K562 (cell line): Measurements from ENCODE around the gene ANKZF1. TPM values are rescaled to one million over a fixed set of nuclear protein-coding genes. Genes with fewer than 3 reads are reported as not detected.

Source experiments
- CREBBP ChIP-seq: IDR thresholded peaks from one replicate; pipeline ENCODE4 v1.6.1; 2012; ENCODE audit warnings: low read depth, mild to moderate bottlenecking, control low read depth, inconsistent platforms, low read length
- ELK3 ChIP-seq: fragments of 450-650 bp; formaldehyde crosslinking; IDR thresholded peaks from 2 replicates; pipeline ENCODE4 v1.4.0; 2020; ENCODE audit warnings: mild to moderate bottlenecking
- HBP1 ChIP-seq: fragments of 450-650 bp; formaldehyde crosslinking; IDR thresholded peaks from 2 replicates; pipeline ENCODE4 v1.4.0; 2022; ENCODE audit warnings: missing genetic modification characterization
- MXI1 ChIP-seq: IDR thresholded peaks from 2 replicates; pipeline ENCODE4 v1.6.1; 2011; ENCODE audit warnings: low read depth, mild to moderate bottlenecking, improper control_type of control experiment, low read length
- NRF1 ChIP-seq, 2 experiments: fragments of 450-650 bp; IDR thresholded peaks in 1 of 2; conservative IDR thresholded peaks in 1 of 2; 2 replicates each; pipeline ENCODE4 v1.6.1; 2014; ENCODE audit warnings: mild to moderate bottlenecking in 2 of 2
- PCBP1 ChIP-seq: fragments of 200-400 bp; formaldehyde crosslinking; IDR thresholded peaks from 2 replicates; pipeline ENCODE4 v1.6.1; 2018; ENCODE audit warnings: mild to moderate bottlenecking, low read depth, low read length; ENCODE audit not compliant: poor library complexity, severe bottlenecking
- PHF8 ChIP-seq: fragments of 200-600 bp; sonication (generic); IDR thresholded peaks from 2 replicates; pipeline ENCODE4 v1.6.1; 2012; ENCODE audit warnings: mixed run types, mild to moderate bottlenecking, inconsistent platforms, low read length, moderate library complexity, borderline replicate concordance
- PHTF2 ChIP-seq: fragments of 250-450 bp; sonication (Bioruptor Pico); IDR thresholded peaks from 2 replicates; pipeline ENCODE4 v1.5.0; 2021; ENCODE audit warnings: mild to moderate bottlenecking
- RBM14 ChIP-seq: fragments of 200-400 bp; formaldehyde crosslinking; IDR thresholded peaks from 2 replicates; pipeline ENCODE4 v1.6.1; 2018; ENCODE audit warnings: low read depth, mild to moderate bottlenecking, low read length, moderate library complexity, borderline replicate concordance; ENCODE audit not compliant: insufficient read depth
- RFX7 ChIP-seq: fragments of 250-450 bp; sonication (Bioruptor Pico); IDR thresholded peaks from 2 replicates; pipeline ENCODE4 v1.5.1; 2021; ENCODE audit warnings: mild to moderate bottlenecking
- SRSF3 ChIP-seq: fragments of 200-400 bp; formaldehyde crosslinking; IDR thresholded peaks from 2 replicates; pipeline ENCODE4 v1.6.1; 2016; ENCODE audit warnings: mild to moderate bottlenecking, low read length, moderate library complexity; ENCODE audit not compliant: insufficient read depth
- U2AF2 ChIP-seq: fragments of 200-400 bp; formaldehyde crosslinking; optimal IDR thresholded peaks from 2 replicates; pipeline ENCODE3; 2017; ENCODE audit warnings: low read depth, mild to moderate bottlenecking, low read length
- USF2 ChIP-seq: sonication (generic); formaldehyde crosslinking; IDR thresholded peaks from 2 replicates; pipeline ENCODE4 v1.5.0; 2020; ENCODE audit warnings: missing genetic modification reagents
- ZBTB49 ChIP-seq: sonication (generic); formaldehyde crosslinking; IDR thresholded peaks from 2 replicates; pipeline ENCODE4 v1.8.0; 2022; ENCODE audit warnings: missing genetic modification reagents, mild to moderate bottlenecking, borderline replicate concordance
- ZHX1 ChIP-seq: fragments of 150-350 bp; conservative IDR thresholded peaks from 2 replicates; pipeline ENCODE4 v1.6.1; 2014; ENCODE audit warnings: low read length
- ZNF280B ChIP-seq: fragments of 250-450 bp; sonication (Bioruptor Pico); IDR thresholded peaks from 2 replicates; pipeline ENCODE4 v1.5.1; 2021; ENCODE audit warnings: mild to moderate bottlenecking
- polyA plus RNA-seq, 8 experiments: library from polyadenylated mRNA; depleted of rRNA in 4 of 8; stranded (reverse) in 5 of 8; unstranded in 3 of 8; fragments of >200 nt; fragmentation: Nextera tagmentation in 2 of 8; fragmentation: Illumina TruSeq in 1 of 8; extraction: Ambion mirVana in 2 of 8; extraction: Trizol in 1 of 8; gene quantifications; 2 replicates each; pipeline versions ENCODE4 v1.2.1 to v1.2.3, GENCODE V29; 2011 to 2014; ENCODE audit warnings: inconsistent platforms in 1 of 8, missing spikeins in 1 of 8
- total RNA-seq, 7 experiments: library from RNA; depleted of rRNA in 6 of 7; stranded (reverse); fragments of >200 nt in 6 of 7; fragmentation: Illumina TruSeq in 2 of 7; extraction: Trizol in 2 of 7; gene quantifications; 2 replicates each; pipeline versions ENCODE4 v1.2.1 to v1.2.3, GENCODE V29; 2011 to 2021; ENCODE audit warnings: low replicate concordance in 1 of 7

ANKZF1 gene
- total and polyA plus RNA-seq, 9 of the 15 experiments (the other 6 are each of a cell fraction or from before 2014, with no cell fraction given) = 3.1 to 60.6 (median 31.0) TPM

GRCh38 chr2:219229305-219230058 is at the start of gene ANKZF1, which contains the start of gene ATG9A (continued):
- TF ChIP-seq PHF8 (peak; percentile 73; the same call in 1 of the 2 replicates), PHTF2 (CRISPR knock-in tag) (no peak), PCBP1 (peak; percentile 46), RBM14 (no peak), ZNF280B (no peak), USF2 (CRISPR knock-in tag) (no peak), NRF1 (conservative IDR thresholded peaks at IDR 0.05 in 1 of 2, IDR thresholded peaks at IDR 0.05 in 1 of 2) (peak; percentile 82 to 83), CREBBP (no peak), HBP1 (CRISPR knock-in tag) (no peak), MXI1 (no peak), ELK3 (no peak), SRSF3 (no peak), ZHX1 (no peak), ZBTB49 (CRISPR knock-in tag) (no peak), RFX7 (CRISPR knock-in tag) (no peak), U2AF2 (no peak)
